Prostate gland (tissue), 2 donors: ENCODE measurements around the gene PPP1R13L. TPM values are rescaled to one million over a fixed set of nuclear protein-coding genes. Genes with fewer than 3 reads are reported as not detected.

Experiments
- DNase-seq: peaks from one replicate; pipeline ENCODE4 v3.0.0-alpha.2; 2019; ENCODE audit warnings: low spot score
- H3K27ac ChIP-seq, 2 donors: fragments of 200-600 bp; sonication (generic); 2 replicates each; pipeline ENCODE4 v1.5.1; 2017 to 2019
- H3K27me3 ChIP-seq: fragments of 200-600 bp; sonication (generic); replicated peaks from 2 replicates; pipeline ENCODE4 v1.5.1; 2019; ENCODE audit not compliant: insufficient read depth
- H3K36me3 ChIP-seq, 2 donors: fragments of 200-600 bp; sonication (generic); 1 replicate in 1 of 2; 2 replicates in 1 of 2; pipeline versions ENCODE4 v1.5.1 to v1.8.1; 2017 to 2019
- H3K4me1 ChIP-seq: fragments of 200-600 bp; sonication (generic); replicated peaks from 2 replicates; pipeline ENCODE4 v1.5.1; 2019
- H3K4me3 ChIP-seq, 2 donors: fragments of 200-600 bp; sonication (generic); 2 replicates each; pipeline ENCODE4 v1.5.1; 2017 to 2019
- H3K9me3 ChIP-seq: fragments of 200-600 bp; sonication (generic); 2 replicates; pipeline ENCODE4 v1.5.1; 2017
- POLR2A ChIP-seq: fragments of 450-650 bp; IDR thresholded peaks from one replicate; pipeline ENCODE4 v1.6.1; 2016; ENCODE audit warnings: antibody characterized with exemption, mild to moderate bottlenecking
- POLR2AphosphoS5 ChIP-seq: sonication (generic); formaldehyde crosslinking; IDR thresholded peaks from one replicate; pipeline ENCODE4 v1.6.1; 2017; ENCODE audit warnings: antibody characterized with exemption
- WGBS: methylation state at CpG from one replicate; pipeline ENCODE4 v1.1.5; 2018; 5-methylcytosine and 5-hydroxymethylcytosine counted together
- intact Hi-C: fragments of 100-400 bp; cut with DNase I; formaldehyde crosslinking; loops from one replicate; pipeline ENCODE4 v1.14.2; 2022
- total RNA-seq, 2 donors: library from RNA; depleted of rRNA; stranded (reverse); fragments of >200 nt; gene quantifications; one replicate each; pipeline ENCODE4 v1.1.0, GENCODE V29; 2016
- TF ChIP-seq, protein P1 (sequence below), 4 experiments: fragments of 200-600 bp in 2 of 4; fragments of 450-650 bp in 2 of 4; sonication (generic) in 2 of 4; IDR thresholded peaks; 1 replicate in 3 of 4; 2 replicates in 1 of 4; pipeline ENCODE4 v1.5.1; 2016 to 2019; ENCODE audit warnings: antibody characterized with exemption in 4 of 4, mild to moderate bottlenecking in 2 of 4, moderate library complexity in 2 of 4

PPP1R13L gene
- total RNA-seq, 2 donors from 2014 or later, result 56.1 to 60.3 TPM

DNA sequence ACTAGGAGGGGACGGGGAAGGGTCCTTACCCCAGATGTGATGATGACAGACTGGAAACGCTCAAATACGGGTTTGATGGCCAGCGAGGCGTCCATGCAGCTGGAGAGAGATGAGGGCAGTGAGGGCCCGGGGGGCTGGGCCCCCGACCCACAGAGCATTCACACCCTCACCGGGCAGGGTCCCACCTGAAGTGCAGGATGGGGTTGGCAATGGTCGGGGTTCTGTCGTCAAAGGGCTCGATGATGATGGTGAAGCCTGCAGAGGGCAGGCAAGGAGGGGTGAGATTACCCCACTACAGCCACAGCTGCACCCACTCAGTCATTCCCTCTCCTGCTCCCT lies 47.5 kb downstream of the PPP1R13L start:
- Histone ChIP-seq H3K27ac (no peak overlapping the region), H3K4me1 (no peaks in the 10 kb centered on the region), H3K9me3 (no peaks in the 10 kb centered on the region), H3K27me3 (no peaks in the 10 kb centered on the region), H3K4me3 (no peak overlapping the region), H3K36me3 (no peaks in the 10 kb centered on the region)
- no peak for DNase-seq
- TF ChIP-seq POLR2AphosphoS5, result no peak
- TF ChIP-seq POLR2A, result no peak
- TF ChIP-seq, protein P1, sequence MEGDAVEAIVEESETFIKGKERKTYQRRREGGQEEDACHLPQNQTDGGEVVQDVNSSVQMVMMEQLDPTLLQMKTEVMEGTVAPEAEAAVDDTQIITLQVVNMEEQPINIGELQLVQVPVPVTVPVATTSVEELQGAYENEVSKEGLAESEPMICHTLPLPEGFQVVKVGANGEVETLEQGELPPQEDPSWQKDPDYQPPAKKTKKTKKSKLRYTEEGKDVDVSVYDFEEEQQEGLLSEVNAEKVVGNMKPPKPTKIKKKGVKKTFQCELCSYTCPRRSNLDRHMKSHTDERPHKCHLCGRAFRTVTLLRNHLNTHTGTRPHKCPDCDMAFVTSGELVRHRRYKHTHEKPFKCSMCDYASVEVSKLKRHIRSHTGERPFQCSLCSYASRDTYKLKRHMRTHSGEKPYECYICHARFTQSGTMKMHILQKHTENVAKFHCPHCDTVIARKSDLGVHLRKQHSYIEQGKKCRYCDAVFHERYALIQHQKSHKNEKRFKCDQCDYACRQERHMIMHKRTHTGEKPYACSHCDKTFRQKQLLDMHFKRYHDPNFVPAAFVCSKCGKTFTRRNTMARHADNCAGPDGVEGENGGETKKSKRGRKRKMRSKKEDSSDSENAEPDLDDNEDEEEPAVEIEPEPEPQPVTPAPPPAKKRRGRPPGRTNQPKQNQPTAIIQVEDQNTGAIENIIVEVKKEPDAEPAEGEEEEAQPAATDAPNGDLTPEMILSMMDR (IDR thresholded peaks at IDR 0.05), result no peak
- intact Hi-C loops, result no loop called here
- 91% methylated on average over 11 of the region's 11 CpGs for WGBS

DNA sequence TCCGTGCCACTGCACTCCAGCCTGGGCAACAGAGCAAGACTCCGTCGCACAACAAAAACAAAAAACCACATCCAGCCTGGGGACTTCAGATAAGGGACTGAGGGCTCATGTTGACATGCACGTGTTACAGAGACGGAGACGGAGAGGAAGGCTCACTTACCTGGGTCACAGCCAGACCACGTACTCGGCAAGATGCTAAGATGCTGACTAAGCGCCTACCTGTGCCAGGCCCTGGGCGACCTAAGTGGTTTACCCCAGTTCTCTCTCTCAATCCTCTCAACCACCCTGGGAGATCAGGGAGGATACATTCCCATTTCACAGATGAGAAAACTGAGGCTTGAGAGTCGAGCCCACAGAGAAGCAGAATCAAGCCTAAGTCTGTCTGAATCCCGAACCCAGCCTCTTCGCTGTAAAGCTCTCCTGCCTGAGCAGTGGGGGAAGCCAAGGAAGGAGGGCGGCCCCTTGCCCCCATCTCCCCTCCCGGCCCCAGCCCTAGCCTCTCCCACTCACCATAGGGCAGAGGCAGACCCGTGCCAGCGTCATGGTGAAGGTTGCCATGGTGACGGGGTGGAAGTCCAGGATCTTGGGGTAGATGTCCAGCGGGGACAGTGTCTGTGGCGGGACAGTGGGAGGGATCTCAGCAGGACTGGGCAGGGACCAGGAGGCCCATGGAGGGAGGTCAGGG lies 48.0 kb downstream of the PPP1R13L start:
- Histone ChIP-seq H3K9me3 (no peaks in the 10 kb centered on the region), H3K4me1 (no peaks in the 10 kb centered on the region), H3K4me3 (no peak overlapping the region), H3K36me3 (no peaks in the 10 kb centered on the region), H3K27me3 (no peaks in the 10 kb centered on the region), H3K27ac (no peak overlapping the region)
- intact Hi-C loops, result no loop called here
- 89% methylated on average over 20 of the region's 20 CpGs for WGBS
- no peak for DNase-seq
- TF ChIP-seq POLR2AphosphoS5, result no peak
- no peak for TF ChIP-seq POLR2A
- TF ChIP-seq, protein P1 (IDR thresholded peaks at IDR 0.05), result no peak

DNA sequence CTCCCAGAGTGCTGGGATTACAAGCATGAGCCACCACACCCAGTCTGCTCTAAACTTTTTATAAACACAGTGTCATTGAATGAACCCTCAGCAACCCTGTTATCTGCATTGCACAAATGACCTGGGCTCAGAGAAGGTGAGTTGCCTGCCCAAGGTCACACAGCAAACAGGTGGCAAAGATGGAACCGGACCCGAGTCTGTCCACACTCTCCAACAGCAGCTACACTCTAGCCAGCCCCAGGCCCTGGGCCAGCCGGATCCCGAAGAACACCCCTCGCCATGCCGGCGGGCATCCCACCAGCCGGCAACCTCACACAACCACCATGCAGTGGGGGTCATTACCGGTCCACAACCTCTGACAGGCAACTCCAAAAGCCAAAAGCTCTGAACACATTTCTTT lies 49.0 kb downstream of the PPP1R13L start:
- no peaks in the 10 kb centered on the region for H3K27me3 ChIP-seq
- WGBS, result 98% methylated on average over 9 of the region's 9 CpGs
- no peak for DNase-seq
- no peaks in the 10 kb centered on the region for H3K4me1 ChIP-seq
- H3K4me3 ChIP-seq, result no peak overlapping the region
- H3K27ac ChIP-seq, result no peak overlapping the region
- intact Hi-C loops, result no loop called here
- TF ChIP-seq POLR2A, result no peak
- TF ChIP-seq, protein P1 (IDR thresholded peaks at IDR 0.05), result no peak
- no peak for TF ChIP-seq POLR2AphosphoS5
- no peaks in the 10 kb centered on the region for H3K9me3 ChIP-seq
- no peaks in the 10 kb centered on the region for H3K36me3 ChIP-seq

DNA sequence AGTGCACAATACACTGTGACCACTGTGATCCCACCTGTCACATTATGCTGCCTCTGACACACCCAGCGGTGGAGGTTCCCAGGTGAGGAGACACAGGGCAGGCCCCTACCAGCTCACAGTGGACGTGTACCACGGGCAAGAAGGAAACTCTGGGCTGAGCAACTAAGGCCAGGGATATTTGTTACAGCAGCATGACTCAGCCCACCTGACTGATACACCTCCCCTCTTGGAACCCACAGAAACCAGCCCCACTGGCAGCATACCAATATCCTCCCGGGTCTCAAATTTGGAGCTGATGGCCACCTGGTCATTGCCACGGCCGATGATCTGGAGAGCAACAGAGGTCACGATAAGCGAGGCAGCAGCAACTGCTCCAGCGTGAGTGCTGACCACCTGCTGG lies 49.5 kb downstream of the PPP1R13L start:
- DNase-seq, result no peak
- Histone ChIP-seq H3K4me1 (no peaks in the 10 kb centered on the region), H3K9me3 (no peaks in the 10 kb centered on the region), H3K27me3 (no peaks in the 10 kb centered on the region), H3K4me3 (no peak overlapping the region), H3K36me3 (no peaks in the 10 kb centered on the region), H3K27ac (no peak overlapping the region)
- no peak for TF ChIP-seq POLR2A
- TF ChIP-seq, protein P1 (IDR thresholded peaks at IDR 0.05), result no peak
- no peak for TF ChIP-seq POLR2AphosphoS5
- intact Hi-C loops, result no loop called here
- 96% methylated on average over 9 of the region's 9 CpGs for WGBS

DNA sequence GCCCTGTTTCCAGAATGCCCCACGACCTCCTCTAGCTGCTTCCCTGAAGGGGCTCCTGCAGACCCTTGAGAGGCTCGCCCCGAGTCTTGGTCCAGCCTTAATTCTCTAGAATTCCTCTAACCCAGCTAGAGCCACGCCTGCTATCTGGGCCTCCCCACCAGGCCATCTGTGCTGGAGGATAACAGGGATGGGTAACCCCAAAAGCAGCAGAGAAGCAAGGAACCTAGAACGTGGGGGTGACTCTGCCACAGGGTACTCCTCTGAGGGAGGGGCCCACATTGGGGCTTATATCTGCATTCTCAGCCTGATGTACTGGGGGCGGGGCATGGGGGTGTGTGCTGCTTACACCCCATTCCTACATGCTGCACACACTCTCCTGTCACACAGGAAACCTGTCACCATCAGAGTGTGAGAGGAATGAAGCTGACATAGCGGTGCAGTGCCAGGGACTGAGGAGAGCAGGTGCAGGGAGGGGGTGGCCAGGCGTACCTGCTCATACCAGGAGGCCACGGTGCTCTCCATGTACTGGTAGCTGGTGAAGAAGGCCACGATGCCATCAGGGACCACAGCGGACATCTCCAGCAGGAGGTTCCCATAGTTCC lies 50.5 kb downstream of the PPP1R13L start:
- WGBS, result 97% methylated on average over 10 of the region's 11 CpGs
- intact Hi-C loops, result no loop called here
- Histone ChIP-seq H3K4me3 (no peak overlapping the region), H3K9me3 (no peaks in the 10 kb centered on the region), H3K4me1 (no peaks in the 10 kb centered on the region), H3K27ac (no peak overlapping the region), H3K27me3 (no peaks in the 10 kb centered on the region), H3K36me3 (no peaks in the 10 kb centered on the region)
- no peak for DNase-seq
- TF ChIP-seq, protein P1 (IDR thresholded peaks at IDR 0.05), result no peak
- TF ChIP-seq POLR2A (no peak), POLR2AphosphoS5 (no peak)
